OCI-LY3 (cell line): Measurements from ENCODE around the gene MYOF.

Source experiments
- H2AFZ ChIP-seq: fragments of 200-600, 300-600 bp; shearing (Covaris generic); 2 replicates; pipeline ENCODE4 v1.6.0; 2014; ENCODE audit warnings: antibody characterized with exemption, low read depth, low read length
- H3K27ac ChIP-seq: fragments of 200-600, 300-600 bp; sonication (generic); 2 replicates; pipeline ENCODE4 v1.5.1; 2014; ENCODE audit warnings: mild to moderate bottlenecking, low read length, moderate library complexity, mixed read lengths
- H3K27me3 ChIP-seq: fragments of 200-600, 300-600 bp; sonication (generic); 2 replicates; pipeline ENCODE4 v1.6.1; 2014; ENCODE audit warnings: low read depth, low read length, mixed read lengths
- H3K36me3 ChIP-seq: fragments of 200-600, 300-600 bp; sonication (generic); replicated peaks from 2 replicates; pipeline ENCODE3; 2014; ENCODE audit warnings: low read depth, low read length, mixed read lengths
- H3K4me1 ChIP-seq: fragments of 300-600, 200-600 bp; sonication (generic); 2 replicates; pipeline ENCODE4 v1.6.1; 2014; ENCODE audit warnings: low read length, mixed read lengths
- H3K4me2 ChIP-seq: fragments of 200-600, 300-600 bp; sonication (generic); 2 replicates; pipeline ENCODE4 v1.6.1; 2014; ENCODE audit warnings: low read length, mixed read lengths
- H3K4me3 ChIP-seq: fragments of 300-600, 200-600 bp; sonication (generic); 2 replicates; pipeline ENCODE4 v1.5.1; 2014; ENCODE audit warnings: antibody characterized with exemption, mild to moderate bottlenecking, low read length, moderate library complexity
- H3K79me2 ChIP-seq: fragments of 300-600, 200-600 bp; shearing (Covaris generic); 2 replicates; pipeline ENCODE4 v1.6.1; 2014; ENCODE audit warnings: mild to moderate bottlenecking, low read length, mixed read lengths
- H3K9ac ChIP-seq: fragments of 300-600, 200-600 bp; shearing (Covaris generic); 2 replicates; pipeline ENCODE4 v1.6.0; 2014; ENCODE audit warnings: mild to moderate bottlenecking, low read length, moderate library complexity
- H3K9me3 ChIP-seq: fragments of 200-600, 300-600 bp; shearing (Covaris generic); 2 replicates; pipeline ENCODE4 v1.6.1; 2014; ENCODE audit warnings: low read length, mixed read lengths; ENCODE audit not compliant: insufficient read depth
- H4K20me1 ChIP-seq: fragments of 200-600, 300-600 bp; sonication (generic); 2 replicates; pipeline ENCODE4 v1.6.1; 2016; ENCODE audit warnings: low read length, mixed read lengths; ENCODE audit not compliant: insufficient read depth
- CTCF ChIP-seq: fragments of 200-600, 300-600 bp; sonication (generic); IDR thresholded peaks from 2 replicates; pipeline ENCODE4 v1.5.1; 2014; ENCODE audit warnings: antibody characterized with exemption, low read length, low read depth
- EZH2phosphoT487 ChIP-seq: fragments of 200-600 bp; shearing (Covaris generic); IDR thresholded peaks from 2 replicates; pipeline ENCODE4 v1.6.1; 2018; ENCODE audit warnings: antibody characterized with exemption, mixed run types, low read depth

MYOF gene

GRCh38 chr10:93462371-93462770 lies 19.8 kb downstream of the MYOF start:
- Histone ChIP-seq H4K20me1 (no peaks in the 10 kb centered on the region), H3K27ac (no peak overlapping the region), H3K4me1 (peaks cover 4% of the 10 kb centered on the region; the same call in 1 of the 2 replicates), H3K27me3 (no peaks in the 10 kb centered on the region), H3K9me3 (no peaks in the 10 kb centered on the region), H2AFZ (no peak overlapping the region), H3K4me2 (no peak overlapping the region), H3K36me3 (no peaks in the 10 kb centered on the region), H3K4me3 (no peak overlapping the region), H3K79me2 (no peaks in the 10 kb centered on the region), H3K9ac (no peak overlapping the region)
- TF ChIP-seq CTCF (no peak), EZH2phosphoT487 (no peak)

- TF ChIP-seq EZH2phosphoT487 (no peak), CTCF (no peak)
- no peak overlapping the region for H3K27ac ChIP-seq
- no peak overlapping the region for H3K4me3 ChIP-seq
- no peaks in the 10 kb centered on the region for H3K27me3 ChIP-seq
- H3K79me2 ChIP-seq = no peaks in the 10 kb centered on the region
- no peak overlapping the region for H3K4me2 ChIP-seq
- no peaks in the 10 kb centered on the region for H4K20me1 ChIP-seq
- H3K9me3 ChIP-seq = no peaks in the 10 kb centered on the region
- H3K9ac ChIP-seq = no peak overlapping the region
- no peaks in the 10 kb centered on the region for H3K36me3 ChIP-seq
- H3K4me1 ChIP-seq = peaks cover 4% of the 10 kb centered on the region; the same call in 1 of the 2 replicates
- no peak overlapping the region for H2AFZ ChIP-seq
Observed at GRCh38 chr10:93461807-93462178, 20.3 kb downstream of the MYOF start.

GRCh38 chr10:93461109-93461806 lies 20.9 kb downstream of the MYOF start:
- H3K4me3 ChIP-seq = no peak overlapping the region
- H3K4me1 ChIP-seq = peaks cover 4% of the 10 kb centered on the region; the same call in 1 of the 2 replicates
- H3K4me2 ChIP-seq = no peak overlapping the region
- H3K36me3 ChIP-seq = no peaks in the 10 kb centered on the region
- H2AFZ ChIP-seq = no peak overlapping the region
- no peaks in the 10 kb centered on the region for H3K79me2 ChIP-seq
- no peak overlapping the region for H3K27ac ChIP-seq
- no peaks in the 10 kb centered on the region for H3K9me3 ChIP-seq
- no peaks in the 10 kb centered on the region for H3K27me3 ChIP-seq
- TF ChIP-seq CTCF = no peak
- TF ChIP-seq EZH2phosphoT487 = no peak
- H3K9ac ChIP-seq = no peak overlapping the region
- H4K20me1 ChIP-seq = no peaks in the 10 kb centered on the region

- H2AFZ ChIP-seq = no peak overlapping the region
- no peak overlapping the region for H3K4me3 ChIP-seq
- no peaks in the 10 kb centered on the region for H3K36me3 ChIP-seq
- H3K27ac ChIP-seq = no peak overlapping the region
- no peaks in the 10 kb centered on the region for H3K9me3 ChIP-seq
- no peak overlapping the region for H3K4me2 ChIP-seq
- H4K20me1 ChIP-seq = no peaks in the 10 kb centered on the region
- no peaks in the 10 kb centered on the region for H3K79me2 ChIP-seq
- no peak overlapping the region for H3K9ac ChIP-seq
- H3K27me3 ChIP-seq = no peaks in the 10 kb centered on the region
- TF ChIP-seq CTCF (no peak), EZH2phosphoT487 (no peak)
- peaks cover 4% of the 10 kb centered on the region; the same call in 1 of the 2 replicates for H3K4me1 ChIP-seq
Observed at GRCh38 chr10:93459466-93459865, 22.7 kb downstream of the MYOF start.
